Activated T-helper 1 cell treated with anti-CD3 and anti-CD28 coated beads, Interleukin-2, amount 50 U/mL, for 16 hours (primary cell): ENCODE data around the gene NMNAT3.
"Not testable (repeated sequence)": the region's sequence is repeated elsewhere in the genome, so short reads cannot be mapped to it uniquely, and the experiment has no call there.

ENCODE experiments used
- DNase-seq, 2 donors: peaks; one replicate each; pipeline ENCODE4 v3.0.0-alpha.2; 2020; ENCODE audit warnings: low read depth in 1 of 2, low spot score in 1 of 2

NMNAT3 gene

DNA sequence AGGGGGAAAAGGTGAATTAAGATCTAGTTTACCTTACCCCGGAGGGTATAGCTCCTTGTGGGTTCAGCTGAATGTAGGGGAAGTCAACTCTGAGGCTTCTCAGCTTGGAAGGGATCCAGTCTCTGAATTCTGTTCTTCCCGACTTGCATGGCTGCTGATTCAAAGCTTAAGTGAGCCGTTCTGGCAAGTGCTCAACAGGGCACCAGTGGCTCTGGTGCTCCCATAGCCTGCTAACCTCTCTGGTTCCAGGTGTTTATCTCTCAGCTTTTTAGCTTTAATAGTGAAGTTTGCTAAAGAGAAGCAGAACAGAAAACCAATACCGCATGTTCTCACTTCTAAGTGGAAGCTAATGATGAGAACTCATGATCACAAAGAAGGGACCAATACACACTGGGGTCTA is 92.0 kb downstream of the NMNAT3 start:
- DNase-seq = no peak

DNA sequence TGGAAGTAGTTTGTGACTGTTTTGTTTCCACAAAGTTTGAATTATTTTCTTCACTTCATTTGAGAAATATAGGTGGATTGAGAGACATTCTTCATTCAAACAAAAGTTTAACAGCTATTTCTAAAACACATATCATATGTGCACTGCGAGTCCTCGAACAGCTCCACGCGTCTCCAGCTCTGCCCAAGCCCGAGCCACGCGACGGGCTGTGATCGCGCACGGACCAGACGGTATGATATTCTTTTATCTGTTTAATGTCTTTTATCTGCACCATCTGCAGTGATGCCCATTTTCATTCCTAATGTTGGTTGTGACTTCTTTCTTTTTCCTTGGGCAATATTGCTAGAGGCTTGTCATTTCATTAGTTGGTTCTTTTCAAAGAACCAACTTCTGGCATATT is 94.1 kb downstream of the NMNAT3 start:
- not testable (repeated sequence) for DNase-seq

DNA sequence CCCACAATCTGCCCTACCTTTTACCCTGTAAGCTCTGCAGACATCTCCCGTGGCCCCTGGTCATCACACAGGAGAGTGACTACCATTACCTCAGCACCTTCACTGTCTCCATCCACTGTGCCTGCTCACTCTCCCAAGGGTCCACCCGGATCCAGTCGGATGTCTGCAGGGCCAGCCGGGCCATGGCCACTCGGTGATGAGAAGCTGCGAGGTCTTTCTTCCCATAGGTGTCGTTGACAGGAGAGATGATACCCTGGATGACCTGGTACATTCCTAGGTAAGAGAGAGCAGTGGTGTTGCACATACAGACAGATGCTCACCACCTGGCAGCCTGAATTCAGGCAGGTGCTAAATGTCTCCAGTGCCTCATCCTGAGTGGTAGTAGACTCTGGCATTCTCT is 99.0 kb downstream of the NMNAT3 start:
- DNase-seq = no peak

DNA sequence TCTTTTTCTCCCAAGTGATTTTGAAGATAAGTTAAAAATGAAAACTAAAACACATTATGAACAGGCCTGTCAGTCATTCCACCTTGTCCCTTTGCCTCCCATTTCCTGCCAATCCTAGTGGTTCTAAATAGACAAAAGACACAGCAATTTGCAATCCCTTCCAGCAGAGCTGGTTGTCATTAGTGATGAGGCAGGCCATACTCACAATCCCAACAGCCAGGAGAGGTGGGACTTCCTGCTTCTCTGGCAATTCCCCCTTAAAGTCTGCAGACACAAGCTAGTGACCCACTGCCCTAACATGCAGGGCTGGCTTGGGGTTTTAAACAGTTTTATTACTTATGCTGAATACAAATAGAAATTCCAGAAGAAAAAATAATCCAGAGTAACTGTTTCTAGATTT is 99.9 kb downstream of the NMNAT3 start:
- DNase-seq = no peak

DNA sequence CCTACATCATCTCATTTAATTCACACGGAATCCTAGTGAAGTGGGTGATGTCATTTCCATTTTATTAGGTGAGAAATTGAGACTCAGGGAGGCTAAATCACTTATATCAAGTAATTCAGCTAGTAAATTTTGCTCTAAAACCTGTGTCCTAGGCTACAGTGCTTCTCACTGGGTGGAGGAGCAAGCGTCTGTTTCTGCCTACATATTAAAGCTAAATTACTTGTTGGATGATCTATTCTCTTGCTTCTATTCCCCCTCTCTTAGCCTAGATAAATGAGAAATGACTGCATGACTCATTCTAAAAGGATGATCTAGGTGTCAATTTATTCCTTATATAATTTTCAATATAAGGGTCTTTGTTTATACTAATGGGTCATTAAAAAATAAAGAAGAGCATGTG is 100.4 kb downstream of the NMNAT3 start:
- DNase-seq = no peak

DNA sequence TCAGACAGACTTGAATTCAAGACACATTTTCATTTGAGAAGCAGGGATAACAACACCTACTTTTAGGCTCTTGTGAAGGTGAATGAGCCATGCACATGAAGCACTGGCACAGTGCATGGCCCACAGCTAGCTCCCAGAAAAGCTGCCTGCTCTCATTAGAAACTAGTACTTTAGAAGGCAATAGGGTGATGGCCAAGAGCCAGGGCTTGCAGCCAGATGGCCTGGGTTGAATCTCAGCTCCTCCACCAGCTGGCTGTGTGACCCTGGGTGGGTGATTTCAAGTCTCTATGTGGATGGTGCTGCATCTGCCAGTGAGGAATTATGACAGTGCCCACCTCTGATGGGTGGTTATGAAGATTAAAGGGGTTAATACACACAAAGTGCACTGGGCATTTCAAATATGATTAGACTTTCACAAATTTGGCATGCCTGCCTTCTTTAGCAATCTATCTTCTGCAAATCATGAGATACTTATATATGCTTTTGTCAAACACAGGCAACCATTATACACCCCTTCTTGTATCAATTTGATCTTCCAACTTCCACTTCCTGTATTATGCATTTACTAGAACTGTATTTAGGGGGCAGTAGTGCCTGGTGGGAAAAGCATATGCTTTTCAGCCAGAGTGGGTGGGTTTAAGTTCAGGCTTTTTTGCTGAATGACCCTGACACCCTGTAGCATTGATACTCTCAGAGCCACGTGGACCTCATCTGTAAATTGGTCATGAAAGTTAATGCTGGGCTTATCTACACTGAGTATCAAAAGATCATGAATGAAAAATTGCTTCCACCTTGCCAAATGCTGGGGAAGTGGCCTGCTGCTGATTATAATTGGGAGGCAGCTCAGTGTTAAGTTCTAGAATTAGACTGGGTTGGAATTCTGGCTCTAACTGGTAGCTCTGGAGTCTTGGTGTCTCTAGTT is 103.5 kb downstream of the NMNAT3 start:
- no peak for DNase-seq

DNA sequence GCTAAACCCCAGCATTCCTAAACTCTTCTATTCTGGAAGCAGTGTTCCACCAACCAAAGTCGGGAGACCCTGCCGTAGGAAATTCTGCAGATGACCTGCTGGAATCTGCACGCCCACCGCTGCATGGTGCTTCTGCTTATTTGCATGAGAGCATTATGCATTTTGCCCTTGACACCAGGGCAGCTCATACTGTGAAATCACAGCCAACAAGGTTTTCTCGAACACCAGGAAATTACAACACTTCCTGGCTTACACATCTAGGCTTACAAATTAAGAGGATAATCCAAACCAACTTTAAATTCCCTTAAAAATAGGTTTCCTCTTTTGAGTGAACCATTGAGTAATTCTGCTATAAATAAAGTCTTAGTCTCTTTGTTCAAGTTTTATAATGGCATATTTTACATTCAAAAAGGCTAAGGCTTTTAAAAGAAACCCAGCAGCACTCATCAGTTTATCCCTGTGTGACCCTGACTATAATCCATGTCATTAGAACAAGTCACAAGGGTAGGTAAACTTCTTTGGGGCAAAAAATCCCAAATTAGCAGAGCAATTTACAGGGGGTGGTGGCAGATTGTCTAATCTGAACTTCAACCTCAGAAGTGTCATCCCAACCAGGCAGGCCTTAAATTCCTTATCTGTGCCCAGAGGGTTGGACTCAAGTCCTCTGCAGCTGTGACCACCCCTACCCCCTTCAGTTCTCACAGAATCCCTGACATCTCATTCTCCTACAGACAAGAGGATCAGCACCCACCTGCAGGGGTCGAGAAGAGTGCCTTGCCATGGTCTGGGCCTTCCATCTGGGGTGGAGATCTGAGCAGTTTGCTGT is 104.7 kb downstream of the NMNAT3 start:
- no peak for DNase-seq

DNA sequence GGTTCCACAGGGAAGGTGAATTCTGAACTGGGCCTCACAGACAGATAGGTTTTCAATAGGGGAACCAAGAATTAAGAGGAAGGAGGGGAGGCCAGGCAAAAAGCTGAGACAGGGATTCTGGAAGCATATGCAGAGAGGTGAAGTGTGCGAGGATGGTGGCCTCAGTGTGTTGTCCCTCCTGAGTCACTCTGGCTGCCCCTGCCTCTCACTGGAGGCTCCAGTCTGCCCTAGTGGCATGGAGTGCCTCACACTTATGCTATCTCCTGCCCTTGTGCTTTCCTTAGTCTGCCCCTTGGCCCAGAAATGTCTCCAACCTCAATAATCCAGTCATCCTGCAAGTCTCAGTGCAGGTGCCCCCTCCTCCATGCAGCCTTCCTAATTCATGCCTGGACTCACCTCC is 106.1 kb downstream of the NMNAT3 start:
- no peak for DNase-seq

DNA sequence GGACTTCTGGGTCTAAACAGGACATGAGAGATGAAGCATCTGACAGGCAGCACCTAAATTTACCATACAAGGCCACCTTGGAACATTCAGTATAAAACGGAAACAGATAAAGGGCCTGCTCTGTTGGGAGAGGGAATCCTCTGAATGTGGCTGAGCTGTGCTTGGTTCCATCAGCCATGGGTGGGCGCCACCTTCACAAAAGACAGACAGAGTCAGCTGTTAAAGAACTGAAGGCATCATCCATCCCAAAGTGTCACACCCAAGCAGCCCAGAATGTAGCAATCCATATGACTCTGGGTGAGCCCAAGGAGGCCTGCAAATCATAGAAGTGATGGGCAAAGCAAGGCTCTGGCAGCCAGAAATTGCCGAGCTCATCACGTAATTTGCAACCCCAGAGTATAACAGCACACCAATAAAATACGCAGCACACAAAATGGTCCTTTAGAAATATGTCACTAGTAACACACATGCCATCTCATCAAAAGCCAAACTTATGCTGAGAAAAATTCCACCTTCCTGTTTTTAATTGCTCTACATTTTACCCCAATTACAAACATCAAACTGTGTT is 113.4 kb downstream of the NMNAT3 start:
- no peak for DNase-seq

DNA sequence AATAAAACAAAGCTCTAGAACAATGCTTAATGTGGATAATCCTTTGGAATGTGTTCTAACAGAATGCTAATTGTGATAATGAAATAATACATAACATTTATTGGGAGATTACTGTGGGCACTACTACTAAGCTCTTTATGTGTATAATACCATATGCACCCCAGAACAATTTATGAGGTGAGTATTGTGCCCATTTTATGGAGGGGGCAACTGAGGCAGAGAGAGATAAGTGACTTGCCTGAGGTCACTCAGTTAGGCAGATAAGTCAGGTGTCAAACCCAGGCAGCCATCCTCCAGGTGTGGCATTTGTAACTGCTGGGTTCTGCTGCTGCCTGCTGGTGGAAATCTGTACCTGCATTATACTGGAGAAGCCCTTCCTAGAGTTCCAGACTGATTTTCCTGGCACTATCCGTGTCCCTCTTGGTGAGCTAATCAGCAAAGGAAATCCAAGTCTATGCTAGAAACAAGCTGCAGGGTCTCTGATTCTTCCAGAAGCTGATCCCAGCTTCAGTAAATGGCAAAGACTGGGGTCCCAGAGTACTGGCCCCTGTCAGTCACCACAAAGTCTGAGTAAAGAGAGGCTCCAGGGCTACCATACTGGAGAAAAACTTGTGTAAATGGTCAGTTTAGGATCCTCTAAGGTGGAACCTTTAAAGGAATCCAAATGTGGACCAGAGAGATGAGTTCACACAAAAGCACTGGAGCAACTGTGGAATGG is 115.7 kb downstream of the NMNAT3 start:
- no peak for DNase-seq

DNA sequence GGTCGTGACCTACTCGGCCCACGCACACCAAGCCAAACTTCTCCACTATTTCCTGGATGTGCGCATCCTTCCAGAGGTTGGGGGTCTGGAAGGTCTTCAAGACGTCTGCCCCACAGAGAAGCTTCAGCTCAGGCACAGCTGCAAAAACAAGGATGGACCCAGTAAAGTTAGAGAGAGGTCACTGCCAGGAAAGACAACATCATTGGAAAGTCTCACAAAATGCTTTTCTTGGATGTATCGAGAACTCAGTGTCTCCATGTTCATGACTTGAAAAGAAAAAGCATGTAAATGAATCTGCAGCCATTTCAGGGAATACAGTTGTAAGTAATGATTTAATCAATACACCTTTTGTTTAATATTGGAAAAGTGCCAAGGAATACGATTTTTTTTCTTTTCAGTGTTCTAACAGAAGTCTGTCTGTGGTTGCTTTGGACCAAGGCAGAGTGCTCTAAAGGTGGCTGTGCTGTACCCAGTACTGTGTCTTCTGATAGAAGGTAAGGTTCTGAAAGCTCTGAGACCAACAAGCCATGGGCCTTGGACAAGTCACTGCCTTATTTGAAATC is 116.4 kb downstream of the NMNAT3 start:
- DNase-seq = no peak

DNA sequence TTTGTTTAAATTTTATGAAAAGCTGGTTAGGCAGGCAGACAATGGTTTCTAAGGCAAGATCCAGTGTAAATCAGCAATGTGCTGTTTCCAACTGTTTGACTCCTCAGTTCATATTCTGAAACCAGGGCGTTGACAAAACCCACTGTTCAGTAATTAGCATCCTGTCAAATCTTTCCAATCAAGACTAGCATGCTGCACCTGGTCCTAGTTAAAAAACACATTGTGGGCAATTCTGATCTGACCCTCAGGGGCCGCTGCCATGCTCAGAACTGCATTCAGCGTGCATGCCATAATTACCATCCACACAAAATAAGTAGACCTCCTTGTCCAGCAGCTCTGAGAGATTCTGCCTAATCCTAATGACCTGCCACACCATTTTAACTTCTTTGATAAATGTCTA is 117.4 kb downstream of the NMNAT3 start:
- no peak for DNase-seq

DNA sequence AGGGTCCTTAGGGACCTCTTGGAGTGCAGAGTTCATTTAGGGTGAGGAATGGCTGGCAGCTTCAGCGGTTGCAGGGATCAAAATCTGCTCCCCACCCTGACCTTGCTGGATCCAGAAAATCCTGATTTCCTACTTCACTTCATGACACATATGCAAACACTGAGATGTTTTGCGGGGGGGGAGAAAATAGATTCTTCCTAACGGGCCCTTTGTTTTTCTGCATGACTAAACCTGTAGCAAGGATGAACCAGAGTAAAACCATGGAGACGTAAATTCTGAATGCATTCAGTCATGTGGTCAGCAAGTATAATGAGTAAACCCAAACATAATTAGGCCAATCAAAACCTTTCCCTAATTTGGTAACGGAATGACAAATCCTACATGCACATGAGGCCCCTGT is 118.2 kb downstream of the NMNAT3 start:
- no peak for DNase-seq

DNA sequence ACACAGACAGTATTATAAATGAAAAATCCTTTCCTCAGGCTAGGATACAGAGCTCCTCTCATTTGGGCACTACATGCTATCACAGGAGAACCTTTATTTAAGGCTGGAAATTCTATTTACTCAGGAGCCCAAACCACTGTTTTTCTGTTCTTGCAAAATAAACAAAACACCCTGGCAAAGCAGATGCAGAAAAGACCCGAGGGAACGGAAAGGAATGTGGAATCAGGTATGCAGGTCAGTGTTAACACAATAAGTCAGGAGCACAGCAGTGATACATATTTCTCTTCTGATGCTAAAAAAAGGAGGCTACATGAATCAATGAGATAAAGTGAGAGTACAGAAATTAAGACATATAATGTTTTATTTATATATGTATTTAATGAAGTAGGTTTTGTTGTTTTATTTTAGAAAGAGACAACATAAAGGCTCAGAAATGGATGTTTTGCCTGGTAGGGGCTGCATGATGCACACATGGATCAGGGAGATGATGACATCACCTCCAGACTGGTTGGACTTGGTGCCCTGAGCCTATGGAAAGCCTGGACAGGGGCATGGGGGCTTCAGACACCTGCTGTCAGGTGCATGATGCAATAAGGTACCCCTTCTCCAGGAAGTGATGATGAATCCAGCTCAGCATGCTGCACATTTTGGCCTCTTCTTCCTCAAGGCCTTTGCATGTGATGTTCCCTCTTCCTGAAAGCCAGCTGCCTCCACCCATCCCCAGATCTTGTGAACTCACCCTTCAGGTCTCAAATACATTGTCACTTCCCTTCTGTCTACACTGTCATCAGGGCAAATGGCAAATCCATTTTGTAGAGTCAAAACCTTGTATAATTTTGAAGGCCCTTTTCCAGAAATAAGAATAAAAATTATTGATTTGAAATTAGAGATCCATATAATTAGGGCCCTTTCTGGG is 119.2 kb downstream of the NMNAT3 start:
- no peak for DNase-seq

DNA sequence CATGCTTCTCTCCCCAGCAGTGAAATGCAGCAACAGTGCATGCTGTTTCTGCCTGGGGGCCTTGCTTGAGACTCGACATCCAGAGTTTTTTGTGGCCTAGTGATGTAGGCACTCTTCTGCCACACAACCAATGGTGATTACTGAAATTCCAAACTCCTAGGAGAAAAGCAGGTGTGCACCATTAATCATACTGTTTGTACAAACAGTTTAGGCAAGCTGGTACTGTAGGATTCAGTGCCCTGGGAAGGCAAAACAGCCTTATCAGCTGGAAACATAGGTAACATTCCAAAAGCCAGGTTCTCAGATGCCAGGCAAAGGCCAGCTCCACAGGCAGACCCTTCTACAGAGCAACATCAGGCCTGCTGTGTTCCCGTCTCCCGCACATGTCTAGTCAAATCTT is 120.7 kb downstream of the NMNAT3 start:
- DNase-seq = no peak

DNA sequence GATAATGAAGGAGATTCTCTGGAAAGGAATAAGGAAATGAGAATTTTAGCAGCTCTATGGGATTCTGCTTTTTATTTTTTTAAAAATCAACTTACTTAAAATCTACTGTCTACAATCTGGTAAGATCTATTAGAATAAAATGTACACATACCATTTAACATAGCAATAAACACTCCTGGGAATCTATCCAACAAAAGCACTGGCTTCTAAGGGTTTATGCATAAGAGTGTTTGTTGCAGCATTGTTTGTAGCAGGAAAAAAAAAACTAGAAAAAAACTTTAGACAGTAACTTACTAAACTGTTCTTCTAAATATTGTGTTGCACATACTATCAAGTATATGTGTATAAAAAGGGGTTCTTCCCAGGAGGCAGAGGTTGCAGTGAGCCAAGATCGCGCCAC is 122.5 kb downstream of the NMNAT3 start:
- no peak for DNase-seq

DNA sequence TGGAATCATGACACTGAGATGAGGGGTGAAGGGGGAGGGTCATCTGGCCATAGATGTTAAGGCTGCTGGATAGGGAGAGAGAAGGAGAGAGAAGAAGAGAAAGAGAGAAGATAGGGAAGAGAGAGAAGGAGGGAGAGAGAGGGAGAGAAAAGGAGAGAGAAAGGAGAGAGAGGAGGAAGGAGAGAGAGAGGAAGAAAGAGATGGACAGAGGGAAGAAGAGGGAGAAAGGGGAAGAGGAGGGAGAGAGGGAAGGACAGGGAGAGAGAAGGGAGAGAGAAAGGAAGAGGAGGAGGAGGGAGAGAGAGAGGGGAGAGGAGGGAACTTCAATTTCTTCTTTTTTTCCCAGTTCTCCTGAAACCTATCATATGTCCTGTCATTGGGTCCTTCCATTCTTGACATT is 123.1 kb downstream of the NMNAT3 start:
- DNase-seq = no peak

DNA sequence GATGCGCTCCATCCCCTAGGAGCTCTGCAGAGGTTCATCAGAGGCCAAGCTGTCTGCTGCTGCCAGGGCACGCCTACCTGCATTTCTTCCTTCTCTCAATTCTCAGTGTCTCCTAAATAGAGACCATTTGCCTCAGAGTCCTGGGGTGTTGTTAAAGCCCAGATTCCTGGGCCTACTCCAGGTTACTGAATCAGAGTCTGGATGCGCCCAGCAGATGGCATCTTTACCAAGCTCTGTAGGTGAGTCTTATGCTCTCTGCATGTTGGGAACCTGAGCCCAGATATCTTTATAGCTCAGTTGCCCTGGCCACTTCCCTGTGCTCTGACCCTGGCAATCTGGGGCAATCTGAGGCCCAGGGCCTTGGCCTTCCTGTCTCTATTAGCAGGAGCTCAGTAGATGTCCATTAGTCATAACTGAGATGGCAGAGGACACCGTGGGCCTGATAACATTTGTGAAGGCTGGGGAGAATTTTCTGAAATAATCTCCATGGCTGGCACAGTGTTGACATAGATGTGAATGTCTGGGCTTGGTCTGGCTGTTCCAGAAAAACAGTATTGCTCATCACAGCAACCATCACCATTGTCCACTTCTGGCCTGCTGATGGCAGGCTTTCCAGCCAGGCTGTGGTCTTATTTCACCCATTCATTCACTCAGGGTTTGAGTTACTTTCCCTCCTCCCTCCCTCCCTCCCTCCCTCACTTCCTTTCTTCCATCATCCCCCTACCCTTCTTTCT is 125.0 kb downstream of the NMNAT3 start:
- no peak for DNase-seq

DNA sequence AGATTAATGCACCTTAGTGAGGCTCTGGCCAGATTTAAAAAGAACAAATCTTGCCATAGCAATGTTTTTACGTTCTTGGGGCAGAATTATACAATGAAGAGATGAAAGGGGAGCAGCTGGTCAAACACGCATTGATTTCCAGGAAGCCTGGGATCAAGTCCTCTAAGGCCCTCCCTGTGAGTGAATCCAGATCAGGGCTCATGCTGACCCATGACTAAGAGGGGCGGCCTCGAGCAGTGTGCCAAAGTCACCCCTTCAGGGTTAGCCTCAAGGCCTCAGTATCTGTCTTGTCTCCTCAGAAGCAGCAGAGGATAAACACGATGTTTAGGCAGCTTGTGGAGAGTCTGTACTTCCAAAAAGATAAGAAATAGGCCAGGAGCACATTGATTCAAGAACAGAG is 129.0 kb downstream of the NMNAT3 start:
- no peak for DNase-seq
